Uterus (tissue), 4 donors: ENCODE measurements around the gene CAPZB. TPM values are rescaled to one million over a fixed set of nuclear protein-coding genes. Genes with fewer than 3 reads are reported as not detected.

Experiments
- DNase-seq, 2 donors: peaks; one replicate each; pipeline ENCODE4 v3.0.0-alpha.2; 2019 to 2020
- H3K27ac ChIP-seq, 2 donors: fragments of 200-600 bp; sonication (generic); 1 replicate in 1 of 2; 2 replicates in 1 of 2; pipeline ENCODE4 v1.5.1; 2016 to 2018
- H3K27me3 ChIP-seq, 2 donors: fragments of 200-600 bp; sonication (generic); one replicate each; pipeline ENCODE4 v1.5.1; 2018 to 2019; ENCODE audit warnings: control low read depth in 1 of 2
- H3K36me3 ChIP-seq, 2 donors: fragments of 200-600 bp; sonication (generic); one replicate each; pipeline ENCODE4 v1.5.1; 2019; ENCODE audit warnings: control low read depth in 1 of 2
- H3K4me1 ChIP-seq, 2 donors: fragments of 200-600 bp; sonication (generic); one replicate each; pipeline ENCODE4 v1.5.1; 2018 to 2019; ENCODE audit warnings: control low read depth in 1 of 2
- H3K4me3 ChIP-seq, 2 donors: fragments of 200-600 bp; sonication (generic); 1 replicate in 1 of 2; 2 replicates in 1 of 2; pipeline ENCODE4 v1.5.1; 2018 to 2019; ENCODE audit warnings: mild to moderate bottlenecking in 1 of 2
- H3K9me3 ChIP-seq, 2 donors: fragments of 200-600 bp; sonication (generic); one replicate each; pipeline ENCODE4 v1.5.1; 2019; ENCODE audit warnings: control low read depth in 1 of 2
- POLR2A ChIP-seq, 2 donors: fragments of 450-650 bp; IDR thresholded peaks; one replicate each; pipeline ENCODE4 v1.6.1; 2016; ENCODE audit warnings: antibody characterized with exemption in 2 of 2, mild to moderate bottlenecking in 1 of 2, moderate library complexity in 1 of 2
- intact Hi-C: fragments of 100-400 bp; cut with DNase I; formaldehyde crosslinking; loops from one replicate; pipeline ENCODE4 v1.15.1; 2023; ENCODE audit warnings: low total_unique reads
- total RNA-seq, 4 donors: library from RNA; depleted of rRNA in 3 of 4; stranded (reverse); fragments of >200 nt in 3 of 4; gene quantifications; one replicate each; pipeline versions ENCODE4 v1.1.0 to v1.2.4, GENCODE V29; 2014 to 2023
- TF ChIP-seq, protein P1 (sequence below), 4 experiments: fragments of 200-600 bp in 2 of 4; fragments of 450-650 bp in 2 of 4; sonication (generic) in 2 of 4; IDR thresholded peaks; one replicate each; pipeline ENCODE4 v1.5.1; 2016 to 2019; ENCODE audit warnings: antibody characterized with exemption in 4 of 4, mild to moderate bottlenecking in 2 of 4, moderate library complexity in 1 of 4
- donor health status: DM: yes; HTN: yes; CAD: no.

Gene CAPZB
- total RNA-seq, 4 donors from 2014 or later, result 94.4 to 281 (median 141) TPM

- no peaks in the 10 kb centered on the region for H3K36me3 ChIP-seq
- peaks cover 0 to 6% of the 10 kb centered on the region in 2 donors for H3K4me1 ChIP-seq
Observed at GRCh38 chr1:19350566-19350965, 134.8 kb downstream of the CAPZB start.

GRCh38 chr1:19349999-19350398 is 135.3 kb downstream of the CAPZB start:
- H3K9me3 ChIP-seq, result no peaks in the 10 kb centered on the region
- H3K4me3 ChIP-seq, result no peak overlapping the region
- H3K36me3 ChIP-seq, result no peaks in the 10 kb centered on the region
- intact Hi-C loops, result loop anchor here (10.0 kb wide), 2 partner anchors 45 to 305 kb away; no protein-coding TSS in a partner anchor
- peaks cover 0 to 6% of the 10 kb centered on the region in 2 donors for H3K4me1 ChIP-seq
- no peak overlapping the region for H3K27ac ChIP-seq
- no peaks in the 10 kb centered on the region for H3K27me3 ChIP-seq
- DNase-seq, result no peak
- TF ChIP-seq, protein P1, sequence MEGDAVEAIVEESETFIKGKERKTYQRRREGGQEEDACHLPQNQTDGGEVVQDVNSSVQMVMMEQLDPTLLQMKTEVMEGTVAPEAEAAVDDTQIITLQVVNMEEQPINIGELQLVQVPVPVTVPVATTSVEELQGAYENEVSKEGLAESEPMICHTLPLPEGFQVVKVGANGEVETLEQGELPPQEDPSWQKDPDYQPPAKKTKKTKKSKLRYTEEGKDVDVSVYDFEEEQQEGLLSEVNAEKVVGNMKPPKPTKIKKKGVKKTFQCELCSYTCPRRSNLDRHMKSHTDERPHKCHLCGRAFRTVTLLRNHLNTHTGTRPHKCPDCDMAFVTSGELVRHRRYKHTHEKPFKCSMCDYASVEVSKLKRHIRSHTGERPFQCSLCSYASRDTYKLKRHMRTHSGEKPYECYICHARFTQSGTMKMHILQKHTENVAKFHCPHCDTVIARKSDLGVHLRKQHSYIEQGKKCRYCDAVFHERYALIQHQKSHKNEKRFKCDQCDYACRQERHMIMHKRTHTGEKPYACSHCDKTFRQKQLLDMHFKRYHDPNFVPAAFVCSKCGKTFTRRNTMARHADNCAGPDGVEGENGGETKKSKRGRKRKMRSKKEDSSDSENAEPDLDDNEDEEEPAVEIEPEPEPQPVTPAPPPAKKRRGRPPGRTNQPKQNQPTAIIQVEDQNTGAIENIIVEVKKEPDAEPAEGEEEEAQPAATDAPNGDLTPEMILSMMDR (IDR thresholded peaks at IDR 0.05), result no peak
- TF ChIP-seq POLR2A (IDR thresholded peaks at IDR 0.05), result no peak

More at GRCh38 chr1:19350566-19350965, 134.8 kb downstream of the CAPZB start:
- TF ChIP-seq POLR2A (IDR thresholded peaks at IDR 0.05), result no peak
- TF ChIP-seq, protein P1 (IDR thresholded peaks at IDR 0.05), result no peak
- Histone ChIP-seq H3K27me3 (no peaks in the 10 kb centered on the region), H3K4me3 (no peak overlapping the region), H3K27ac (no peak overlapping the region), H3K9me3 (no peaks in the 10 kb centered on the region)
- intact Hi-C loops, result no loop called here
- DNase-seq, result no peak

GRCh38 chr1:19348441-19349198 is 136.7 kb downstream of the CAPZB start:
- DNase-seq, result no peak
- Histone ChIP-seq H3K4me1 (peaks cover 0 to 6% of the 10 kb centered on the region in 2 donors), H3K36me3 (no peaks in the 10 kb centered on the region), H3K4me3 (no peak overlapping the region), H3K27ac (peak overlapping the region in 1 of 2 donors; percentile 29), H3K9me3 (no peaks in the 10 kb centered on the region), H3K27me3 (no peaks in the 10 kb centered on the region)
- TF ChIP-seq, protein P1 (IDR thresholded peaks at IDR 0.05), result no peak
- TF ChIP-seq POLR2A (IDR thresholded peaks at IDR 0.05), result no peak
- intact Hi-C loops, result loop anchor here (10.0 kb wide), 2 partner anchors 46 to 306 kb away; no protein-coding TSS in a partner anchor

GRCh38 chr1:19347533-19348172 is 137.7 kb downstream of the CAPZB start:
- Histone ChIP-seq H3K9me3 (no peaks in the 10 kb centered on the region), H3K36me3 (no peaks in the 10 kb centered on the region), H3K27ac (no peak overlapping the region), H3K4me1 (peaks cover 0 to 6% of the 10 kb centered on the region in 2 donors), H3K27me3 (no peaks in the 10 kb centered on the region), H3K4me3 (no peak overlapping the region)
- intact Hi-C loops, result loop anchor here (10.0 kb wide), 2 partner anchors 47 to 307 kb away; no protein-coding TSS in a partner anchor
- no peak for TF ChIP-seq POLR2A (IDR thresholded peaks at IDR 0.05)
- TF ChIP-seq, protein P1 (IDR thresholded peaks at IDR 0.05), result no peak
- DNase-seq, result no peak

DNA sequence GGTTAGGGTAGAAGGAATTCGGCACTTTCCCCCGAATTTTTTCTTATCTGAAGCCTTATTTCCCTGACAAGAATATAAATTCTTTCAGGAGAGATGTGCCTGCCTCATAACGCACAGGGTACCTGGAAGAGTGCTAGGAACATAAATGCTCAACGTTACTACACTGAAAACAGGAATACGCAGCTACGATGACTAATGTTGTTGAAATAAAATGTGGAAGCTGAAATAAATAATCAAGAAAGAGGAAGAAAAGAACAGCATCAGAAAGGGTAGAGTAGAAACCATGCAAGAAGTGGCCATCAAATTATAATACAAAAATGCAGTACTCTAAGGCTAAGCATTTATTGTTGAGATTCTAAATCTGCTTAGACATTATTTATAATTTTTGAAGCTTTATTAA is 139.3 kb downstream of the CAPZB start:
- Histone ChIP-seq H3K4me3 (no peak overlapping the region), H3K9me3 (no peaks in the 10 kb centered on the region), H3K4me1 (peaks cover 5 to 6% of the 10 kb centered on the region in 2 donors), H3K36me3 (no peaks in the 10 kb centered on the region), H3K27me3 (no peaks in the 10 kb centered on the region), H3K27ac (peak overlapping the region in 1 of 2 donors; percentile 25)
- intact Hi-C loops, result loop anchor here (10.0 kb wide), 2 partner anchors 49 to 309 kb away; no protein-coding TSS in a partner anchor
- DNase-seq, result no peak
- no peak for TF ChIP-seq POLR2A (IDR thresholded peaks at IDR 0.05)
- TF ChIP-seq, protein P1 (IDR thresholded peaks at IDR 0.05), result no peak
